Heart left ventricle (tissue), 13 donors: ENCODE data around the gene CCNC.

Experiments
- POLR2A ChIP-seq, 2 donors: fragments of 450-650 bp; IDR thresholded peaks; one replicate each; pipeline ENCODE4 v1.6.1; 2017; ENCODE audit warnings: antibody characterized with exemption in 2 of 2, mild to moderate bottlenecking in 2 of 2, moderate library complexity in 2 of 2
- TF ChIP-seq, protein P1 (sequence below), 12 donors: fragments of 200-600 bp; sonication (generic) in 4 of 12; IDR thresholded peaks; one replicate each; pipeline versions ENCODE4 v1.5.0 to v1.8.0; 2018 to 2022; ENCODE audit warnings: antibody characterized with exemption in 12 of 12, mild to moderate bottlenecking in 5 of 12
- donor health status: ischemic (EF 13 %, LVEDD 7.1; RV severe dilation, severe dysfunction).
- donor health status: DM: no; HTN: yes; CAD: no.
- donor health status: DM: no; HTN: no; CAD: no.
- donor health status: ischemic (EF 25% LVEDD 6.9; RV normal size, moderate dysfunction).
- donor health status: ischemic (EF 25% LVEDD 5.7; RV mildly dilated, moderate dysfunction).
- donor health status: ischemic (EF 35%, LVEDD 5.7; RV mildly dilated, moderate dysfunction).
- donor health status: nonischemic (EF 11% LVEDD 7.7; RV severe dilation, severe dysfunction).
- donor health status: DM: yes; HTN: yes; CAD: no.
- donor health status: PGD.
- donor health status: ischemic (EF 29% LVEDD 5.4; RV normal size, mild dysfunction).
- donor health status: nonischemic (EF 23%, LVEDD 6.1; RV moderate dilation, normal function).

DNA sequence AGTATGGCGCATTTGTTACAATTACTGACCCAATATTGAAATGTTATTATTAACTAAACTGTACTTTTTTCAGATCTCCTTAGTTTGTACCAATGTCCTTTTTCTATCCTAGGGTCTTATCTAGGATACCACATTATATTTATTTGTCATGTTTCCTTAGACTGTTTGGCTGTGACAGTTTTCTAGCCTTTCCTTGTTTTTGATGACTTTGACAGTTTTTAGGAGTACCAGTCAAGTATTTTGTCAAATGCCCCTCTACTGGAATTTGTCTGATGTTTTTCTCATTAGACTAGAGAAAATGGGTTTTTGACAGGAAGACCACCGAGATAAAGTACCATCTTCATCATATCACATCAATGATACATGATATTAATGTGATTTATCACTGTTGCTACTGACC lies 14.6 kb downstream of the CCNC start:
- TF ChIP-seq POLR2A (IDR thresholded peaks at IDR 0.05) = no peak
- TF ChIP-seq, protein P1, sequence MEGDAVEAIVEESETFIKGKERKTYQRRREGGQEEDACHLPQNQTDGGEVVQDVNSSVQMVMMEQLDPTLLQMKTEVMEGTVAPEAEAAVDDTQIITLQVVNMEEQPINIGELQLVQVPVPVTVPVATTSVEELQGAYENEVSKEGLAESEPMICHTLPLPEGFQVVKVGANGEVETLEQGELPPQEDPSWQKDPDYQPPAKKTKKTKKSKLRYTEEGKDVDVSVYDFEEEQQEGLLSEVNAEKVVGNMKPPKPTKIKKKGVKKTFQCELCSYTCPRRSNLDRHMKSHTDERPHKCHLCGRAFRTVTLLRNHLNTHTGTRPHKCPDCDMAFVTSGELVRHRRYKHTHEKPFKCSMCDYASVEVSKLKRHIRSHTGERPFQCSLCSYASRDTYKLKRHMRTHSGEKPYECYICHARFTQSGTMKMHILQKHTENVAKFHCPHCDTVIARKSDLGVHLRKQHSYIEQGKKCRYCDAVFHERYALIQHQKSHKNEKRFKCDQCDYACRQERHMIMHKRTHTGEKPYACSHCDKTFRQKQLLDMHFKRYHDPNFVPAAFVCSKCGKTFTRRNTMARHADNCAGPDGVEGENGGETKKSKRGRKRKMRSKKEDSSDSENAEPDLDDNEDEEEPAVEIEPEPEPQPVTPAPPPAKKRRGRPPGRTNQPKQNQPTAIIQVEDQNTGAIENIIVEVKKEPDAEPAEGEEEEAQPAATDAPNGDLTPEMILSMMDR (IDR thresholded peaks at IDR 0.05) = no peak
